Activated CD8-positive, alpha-beta T cell treated with anti-CD3 and anti-CD28 coated beads, Interleukin-2, amount 10 ng/mL, durations not matched to agents 7 days and 5 days (primary cell): ENCODE results near the gene NCBP3. TPM values are rescaled to one million over a fixed set of nuclear protein-coding genes. Genes with fewer than 3 reads are reported as not detected.
"Not testable (repeated sequence)": the region's sequence is repeated elsewhere in the genome, so short reads cannot be mapped to it uniquely, and the experiment has no call there.

Experiments
- ATAC-seq: fragments of 150-1000 bp; cut with Tn5 transposase; one replicate; pipeline ENCODE4 v1.10.0; 2021; ENCODE audit warnings: moderate library complexity
- CTCF ChIA-PET: fragments of 350-600 bp; sonication (Branson Sonifier 250); formaldehyde crosslinking; loops from one replicate; lab custom pipeline; 2021; ENCODE audit warnings: antibody characterized with exemption; lab: Charles Lee
- POLR2A ChIA-PET: fragments of 350-600 bp; sonication (Branson Sonifier 250); formaldehyde crosslinking; loops from one replicate; lab custom pipeline; 2021; ENCODE audit warnings: antibody characterized with exemption; lab: Charles Lee
- DNase-seq: peaks from one replicate; pipeline ENCODE4 v3.0.0-alpha.2; 2020
- H3K27ac Mint-ChIP-seq: one replicate; pipeline ENCODE4 v1.8.0; 2021; ENCODE audit warnings: mild to moderate bottlenecking, mixed read lengths
- H3K27me3 Mint-ChIP-seq: one replicate; pipeline ENCODE4 v1.8.0; 2021; ENCODE audit warnings: low read depth, mixed read lengths
- H3K36me3 Mint-ChIP-seq: one replicate; pipeline ENCODE4 v1.8.0; 2021; ENCODE audit warnings: low read depth, mixed read lengths
- H3K4me1 Mint-ChIP-seq: one replicate; pipeline ENCODE4 v1.8.0; 2021; ENCODE audit warnings: low read depth, mixed read lengths
- H3K4me3 Mint-ChIP-seq: one replicate; pipeline ENCODE4 v1.8.0; 2021; ENCODE audit warnings: mild to moderate bottlenecking, mixed read lengths
- H3K9me3 Mint-ChIP-seq: one replicate; pipeline ENCODE4 v1.8.0; 2022; ENCODE audit warnings: mixed read lengths; ENCODE audit not compliant: insufficient read depth
- total RNA-seq, 2 experiments: library from RNA; stranded (reverse); gene quantifications; one replicate each; pipeline ENCODE4 v1.2.3, GENCODE V29; 2021

NCBP3 gene
- total RNA-seq, 2 experiments from 2014 or later, result 39.1 to 42.6 TPM

GRCh38 chr17:3846437-3847164, 555 bp upstream of the NCBP3 start:
- POLR2A ChIA-PET, result interaction anchor here (0.6 to 2.3 kb wide), 8 partner anchors 11 to 123 kb away, joined by 3 to 7 read pairs (median 4); partner anchors contain the start of genes ATP2A3 and HASPIN
- ATAC-seq, result no peak

GRCh38 chr17:3845291-3845620, 790 bp downstream of the NCBP3 start:
- ChIA-PET CTCF (interaction anchor here (0.7 to 6.3 kb wide), 26 partner anchors 13 to 297 kb away, joined by 3 to 142 read pairs (median 7); partner anchors contain the start of genes CYB5D2, HASPIN and ZZEF1), POLR2A (interaction anchor here (1.0 to 2.3 kb wide), 7 partner anchors 49 to 298 kb away, joined by 3 to 8 read pairs (median 6); partner anchors contain the start of genes ATP2A3 and HASPIN)
- Mint-ChIP-seq H3K9me3 (no peaks in the 10 kb centered on the region), H3K4me3 (peak overlapping the region; percentile 94), H3K27ac (peak overlapping the region; percentile 93), H3K27me3 (peaks cover 3% of the 10 kb centered on the region), H3K36me3 (peaks cover 28% of the 10 kb centered on the region), H3K4me1 (peaks cover 30% of the 10 kb centered on the region)
- DNase-seq (peak; percentile 68), ATAC-seq (peak; percentile 22)

More at GRCh38 chr17:3846437-3847164, 555 bp upstream of the NCBP3 start:
- peaks cover 7% of the 10 kb centered on the region for H3K27me3 Mint-ChIP-seq
- peaks cover 17% of the 10 kb centered on the region for H3K36me3 Mint-ChIP-seq
- H3K4me1 Mint-ChIP-seq, result peaks cover 30% of the 10 kb centered on the region
- CTCF ChIA-PET, result interaction anchor here (0.6 to 6.3 kb wide), 32 partner anchors 8 to 220 kb away, joined by 3 to 142 read pairs (median 4); partner anchors contain the start of genes ATP2A3 and P2RX1
- DNase-seq, result no peak
- no peaks in the 10 kb centered on the region for H3K9me3 Mint-ChIP-seq
- no peak overlapping the region for H3K27ac Mint-ChIP-seq
- H3K4me3 Mint-ChIP-seq, result peak overlapping the region; percentile 94

GRCh38 chr17:3844556-3844955, 1.5 kb downstream of the NCBP3 start:
- Mint-ChIP-seq H3K4me3 (peak overlapping the region; percentile 94), H3K27ac (peak overlapping the region; percentile 39), H3K4me1 (peaks cover 30% of the 10 kb centered on the region), H3K36me3 (peaks cover 33% of the 10 kb centered on the region)
- H3K27me3 Mint-ChIP-seq, H3K9me3 Mint-ChIP-seq, ATAC-seq, DNase-seq: not testable (repeated sequence)
- ChIA-PET CTCF (interaction anchor here (1.0 to 6.3 kb wide), 31 partner anchors 9 to 298 kb away, joined by 3 to 142 read pairs (median 5); partner anchors contain the start of genes CAMKK1, CYB5D2, HASPIN and ZZEF1), POLR2A (interaction anchor here (1.3 to 2.3 kb wide), 3 partner anchors 106 to 120 kb away, joined by 6 to 8 read pairs (median 6); partner anchors contain the start of gene ATP2A3)

- H3K4me3 Mint-ChIP-seq, result peak overlapping the region; percentile 94
- peaks cover 30% of the 10 kb centered on the region for H3K4me1 Mint-ChIP-seq
- peak; percentile 72 for DNase-seq
- CTCF ChIA-PET, result interaction anchor here (0.6 to 6.3 kb wide), 39 partner anchors 8 to 299 kb away, joined by 3 to 142 read pairs (median 4); partner anchors contain the start of genes CAMKK1, CYB5D2, HASPIN and P2RX1
- no peak for ATAC-seq
- no peaks in the 10 kb centered on the region for H3K27me3 Mint-ChIP-seq
- no peaks in the 10 kb centered on the region for H3K9me3 Mint-ChIP-seq
- H3K36me3 Mint-ChIP-seq, result peaks cover 37% of the 10 kb centered on the region
- POLR2A ChIA-PET, result interaction anchor here (2.1 kb wide), 1 partner anchor 105 kb away, joined by 8 read pairs; no protein-coding TSS in a partner anchor
- H3K27ac Mint-ChIP-seq, result peak overlapping the region; percentile 41
These were observed 2.0 kb downstream of the NCBP3 start for GRCh38 chr17:3843935-3844516.

GRCh38 chr17:3838206-3838605, 7.8 kb downstream of the NCBP3 start:
- Mint-ChIP-seq H3K9me3 (no peaks in the 10 kb centered on the region), H3K4me3 (no peak overlapping the region), H3K36me3 (peaks cover 59% of the 10 kb centered on the region), H3K27ac (no peak overlapping the region), H3K4me1 (peaks cover 1% of the 10 kb centered on the region), H3K27me3 (no peaks in the 10 kb centered on the region)
- POLR2A ChIA-PET, result interaction anchor here (0.6 kb wide), 1 partner anchor 748 kb away, joined by 3 read pairs; no protein-coding TSS in a partner anchor
- DNase-seq (no peak), ATAC-seq (no peak)
- CTCF ChIA-PET, result interaction anchor here (1.0 to 6.6 kb wide), 4 partner anchors 11 to 102 kb away, joined by 3 to 61 read pairs (median 20); no protein-coding TSS in a partner anchor

- Mint-ChIP-seq H3K36me3 (peaks cover 54% of the 10 kb centered on the region), H3K9me3 (no peaks in the 10 kb centered on the region), H3K4me3 (no peak overlapping the region), H3K4me1 (peaks cover 1% of the 10 kb centered on the region), H3K27ac (no peak overlapping the region), H3K27me3 (no peaks in the 10 kb centered on the region)
- ATAC-seq, result no peak
- DNase-seq, result no peak
- ChIA-PET CTCF (interaction anchor here (1.6 to 6.6 kb wide), 4 partner anchors 7 to 100 kb away, joined by 4 to 61 read pairs (median 21); no protein-coding TSS in a partner anchor), POLR2A (no interaction called here)
These were observed 9.5 kb downstream of the NCBP3 start for GRCh38 chr17:3836551-3836950.

GRCh38 chr17:3835410-3836229, 10.4 kb downstream of the NCBP3 start:
- Mint-ChIP-seq H3K9me3 (no peaks in the 10 kb centered on the region), H3K27ac (no peak overlapping the region), H3K4me1 (peaks cover 1% of the 10 kb centered on the region), H3K36me3 (peaks cover 47% of the 10 kb centered on the region), H3K27me3 (no peaks in the 10 kb centered on the region), H3K4me3 (no peak overlapping the region)
- ATAC-seq (no peak), DNase-seq (no peak)
- ChIA-PET POLR2A (no interaction called here), CTCF (interaction anchor here (1.3 to 6.6 kb wide), 4 partner anchors 8 to 98 kb away, joined by 5 to 61 read pairs (median 22); no protein-coding TSS in a partner anchor)

GRCh38 chr17:3834811-3835210, 11.2 kb downstream of the NCBP3 start:
- H3K9me3 Mint-ChIP-seq, result no peaks in the 10 kb centered on the region
- no peak for DNase-seq
- POLR2A ChIA-PET, result no interaction called here

GRCh38 chr17:3828852-3829232, 17.2 kb downstream of the NCBP3 start:
- peaks cover 42% of the 10 kb centered on the region for H3K36me3 Mint-ChIP-seq
- H3K27ac Mint-ChIP-seq, result no peak overlapping the region
- no peaks in the 10 kb centered on the region for H3K27me3 Mint-ChIP-seq
- H3K4me1 Mint-ChIP-seq, result peaks cover 9% of the 10 kb centered on the region
- POLR2A ChIA-PET, result interaction anchor here (1.0 to 2.0 kb wide), 2 partner anchors 91 to 99 kb away, joined by 3 to 13 read pairs; no protein-coding TSS in a partner anchor
- DNase-seq, result no peak
- no peaks in the 10 kb centered on the region for H3K9me3 Mint-ChIP-seq
- no peak for ATAC-seq
- CTCF ChIA-PET, result interaction anchor here (0.8 to 7.7 kb wide), 12 partner anchors 10 to 246 kb away, joined by 3 to 456 read pairs (median 12); partner anchors contain the start of genes HASPIN and NCBP3
- no peak overlapping the region for H3K4me3 Mint-ChIP-seq

More at GRCh38 chr17:3834811-3835210, 11.2 kb downstream of the NCBP3 start:
- H3K27me3 Mint-ChIP-seq, result no peaks in the 10 kb centered on the region
- H3K27ac Mint-ChIP-seq, result no peak overlapping the region
- no peak overlapping the region for H3K4me3 Mint-ChIP-seq
- peaks cover 41% of the 10 kb centered on the region for H3K36me3 Mint-ChIP-seq
- no peak for ATAC-seq
- peaks cover 1% of the 10 kb centered on the region for H3K4me1 Mint-ChIP-seq
- CTCF ChIA-PET, result interaction anchor here (1.3 kb wide), 1 partner anchor 97 kb away, joined by 6 read pairs; no protein-coding TSS in a partner anchor

- Mint-ChIP-seq H3K4me1 (peaks cover 9% of the 10 kb centered on the region), H3K27me3 (no peaks in the 10 kb centered on the region), H3K4me3 (no peak overlapping the region), H3K36me3 (peaks cover 41% of the 10 kb centered on the region), H3K27ac (peak overlapping the region; percentile 35), H3K9me3 (no peaks in the 10 kb centered on the region)
- DNase-seq, result no peak
- no peak for ATAC-seq
- CTCF ChIA-PET, result interaction anchor here (0.8 to 7.7 kb wide), 22 partner anchors 10 to 246 kb away, joined by 3 to 456 read pairs (median 6); partner anchors contain the start of genes CTNS, HASPIN, NCBP3 and SHPK
- POLR2A ChIA-PET, result interaction anchor here (1.0 to 2.0 kb wide), 2 partner anchors 90 to 98 kb away, joined by 3 to 13 read pairs; no protein-coding TSS in a partner anchor
These were observed 17.7 kb downstream of the NCBP3 start for GRCh38 chr17:3828151-3828851.
